GM10248 (cell line): ENCODE measurements around the gene LIF.

Experiments used
- CTCF ChIA-PET: fragments of 300-600 bp; sonication (Branson Sonifier 250); formaldehyde crosslinking; extraction: SDS; loops from one replicate; lab custom pipeline; 2021; ENCODE audit warnings: antibody characterized with exemption; lab: Yijun Ruan, JAX
- POLR2A ChIA-PET: fragments of 350-650 bp; sonication (Branson Sonifier 250); formaldehyde crosslinking; extraction: SDS; loops from one replicate; lab custom pipeline; 2020; ENCODE audit warnings: antibody characterized with exemption; lab: Yijun Ruan, JAX
- DNase-seq: peaks from one replicate; pipeline ENCODE4 v3.0.0; 2012; ENCODE audit errors: extremely low spot score
- CTCF ChIP-seq: IDR thresholded peaks from 2 replicates; pipeline ENCODE4 v1.5.1; 2012; ENCODE audit warnings: mild to moderate bottlenecking, low read depth; ENCODE audit errors: extremely low read depth, missing control alignments, control extremely low read depth

Gene LIF

GRCh38 chr22:30279932-30280331, 33.4 kb upstream of the LIF start:
- no peak for DNase-seq
- ChIA-PET POLR2A (no interaction called here), CTCF (interaction anchor here (1.5 to 4.6 kb wide), 8 partner anchors 9 to 172 kb away, joined by 3 to 33 read pairs (median 5); partner anchors contain the start of gene CASTOR1)
- no peak for TF ChIP-seq CTCF

- ChIA-PET CTCF (interaction anchor here (1.5 to 4.6 kb wide), 6 partner anchors 9 to 171 kb away, joined by 4 to 33 read pairs (median 5); partner anchors contain the start of gene CASTOR1), POLR2A (no interaction called here)
Measured at GRCh38 chr22:30279046-30279788, 32.7 kb upstream of the LIF start.

GRCh38 chr22:30277547-30278344, 31.2 kb upstream of the LIF start:
- TF ChIP-seq CTCF, result no peak
- POLR2A ChIA-PET, result no interaction called here
- DNase-seq, result no peak
- CTCF ChIA-PET, result interaction anchor here (0.8 to 4.6 kb wide), 7 partner anchors 8 to 170 kb away, joined by 3 to 33 read pairs (median 5); partner anchors contain the start of gene CASTOR1

More at GRCh38 chr22:30279046-30279788, 32.7 kb upstream of the LIF start:
- TF ChIP-seq CTCF, result no peak
- DNase-seq, result no peak

GRCh38 chr22:30276039-30276438, 29.5 kb upstream of the LIF start:
- CTCF ChIA-PET, result interaction anchor here (1.0 to 2.5 kb wide), 6 partner anchors 10 to 168 kb away, joined by 3 to 10 read pairs (median 7); partner anchors contain the start of gene CASTOR1

GRCh38 chr22:30275625-30276024, 29.1 kb upstream of the LIF start:
- POLR2A ChIA-PET, result no interaction called here
- DNase-seq, result no peak
- no peak for TF ChIP-seq CTCF
- CTCF ChIA-PET, result interaction anchor here (1.0 to 2.5 kb wide), 5 partner anchors 12 to 168 kb away, joined by 3 to 10 read pairs (median 7); partner anchors contain the start of gene CASTOR1

More at GRCh38 chr22:30276039-30276438, 29.5 kb upstream of the LIF start:
- POLR2A ChIA-PET, result no interaction called here
- DNase-seq, result no peak
- TF ChIP-seq CTCF, result no peak

- ChIA-PET POLR2A (no interaction called here), CTCF (no interaction called here)
- no peak for TF ChIP-seq CTCF
Measured at GRCh38 chr22:30274437-30274812, 27.9 kb upstream of the LIF start.

More at GRCh38 chr22:30274437-30274812, 27.9 kb upstream of the LIF start:
- DNase-seq, result no peak
